RWPE1 (cell line): Measurements from ENCODE around the gene HSF5.

Source experiments
- CTCF ChIA-PET: fragments of 350-600 bp; sonication (Branson Sonifier 250); formaldehyde crosslinking; extraction: SDS; loops from one replicate; lab custom pipeline; 2021; lab: Yijun Ruan, JAX
- POLR2A ChIA-PET: fragments of 400-600 bp; formaldehyde crosslinking; extraction: SDS; loops from one replicate; lab custom pipeline; 2020; ENCODE audit warnings: antibody characterized with exemption; ENCODE audit not compliant: low non-redundant PET; lab: Yijun Ruan, JAX
- DNase-seq: peaks from one replicate; pipeline ENCODE4 v3.0.0; 2012; ENCODE audit warnings: low spot score
- H3K27ac ChIP-seq: fragments of 450-650 bp; 2 replicates; pipeline ENCODE4 v1.5.1; 2017
- TF ChIP-seq, protein P1 (sequence below): fragments of 450-650 bp; conservative IDR thresholded peaks from 2 replicates; pipeline ENCODE4 v1.5.1; 2017; ENCODE audit warnings: low read depth, mild to moderate bottlenecking

Gene HSF5

DNA sequence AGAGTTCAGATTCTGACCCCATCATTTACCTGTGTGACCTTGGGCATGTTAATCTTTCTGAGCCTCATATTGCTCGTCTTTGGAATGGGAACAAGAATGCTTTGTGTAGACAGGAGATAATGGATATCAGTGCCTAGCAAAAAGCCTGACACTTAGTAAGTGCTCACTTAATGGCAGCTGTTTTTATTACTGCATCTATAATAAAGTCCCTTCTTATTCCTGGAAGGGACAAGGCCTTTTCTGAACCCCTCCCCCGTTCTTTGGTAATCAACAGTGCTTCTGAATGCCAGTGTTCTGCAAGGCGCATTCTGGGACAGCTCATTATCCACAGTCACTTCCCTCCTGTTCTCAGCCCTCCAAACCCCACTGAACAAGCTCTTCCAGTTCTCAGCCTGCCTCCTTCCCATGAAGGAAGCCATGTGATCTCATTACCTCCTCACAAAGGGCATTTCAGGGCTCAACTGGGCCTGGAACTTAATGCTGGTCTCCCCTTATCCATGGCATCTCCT, 111.1 kb downstream of the HSF5 start:
- ChIA-PET POLR2A (no interaction called here), CTCF (no interaction called here)
- TF ChIP-seq, protein P1, sequence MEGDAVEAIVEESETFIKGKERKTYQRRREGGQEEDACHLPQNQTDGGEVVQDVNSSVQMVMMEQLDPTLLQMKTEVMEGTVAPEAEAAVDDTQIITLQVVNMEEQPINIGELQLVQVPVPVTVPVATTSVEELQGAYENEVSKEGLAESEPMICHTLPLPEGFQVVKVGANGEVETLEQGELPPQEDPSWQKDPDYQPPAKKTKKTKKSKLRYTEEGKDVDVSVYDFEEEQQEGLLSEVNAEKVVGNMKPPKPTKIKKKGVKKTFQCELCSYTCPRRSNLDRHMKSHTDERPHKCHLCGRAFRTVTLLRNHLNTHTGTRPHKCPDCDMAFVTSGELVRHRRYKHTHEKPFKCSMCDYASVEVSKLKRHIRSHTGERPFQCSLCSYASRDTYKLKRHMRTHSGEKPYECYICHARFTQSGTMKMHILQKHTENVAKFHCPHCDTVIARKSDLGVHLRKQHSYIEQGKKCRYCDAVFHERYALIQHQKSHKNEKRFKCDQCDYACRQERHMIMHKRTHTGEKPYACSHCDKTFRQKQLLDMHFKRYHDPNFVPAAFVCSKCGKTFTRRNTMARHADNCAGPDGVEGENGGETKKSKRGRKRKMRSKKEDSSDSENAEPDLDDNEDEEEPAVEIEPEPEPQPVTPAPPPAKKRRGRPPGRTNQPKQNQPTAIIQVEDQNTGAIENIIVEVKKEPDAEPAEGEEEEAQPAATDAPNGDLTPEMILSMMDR: no peak
- no peak overlapping the region for H3K27ac ChIP-seq
- no peak for DNase-seq

DNA sequence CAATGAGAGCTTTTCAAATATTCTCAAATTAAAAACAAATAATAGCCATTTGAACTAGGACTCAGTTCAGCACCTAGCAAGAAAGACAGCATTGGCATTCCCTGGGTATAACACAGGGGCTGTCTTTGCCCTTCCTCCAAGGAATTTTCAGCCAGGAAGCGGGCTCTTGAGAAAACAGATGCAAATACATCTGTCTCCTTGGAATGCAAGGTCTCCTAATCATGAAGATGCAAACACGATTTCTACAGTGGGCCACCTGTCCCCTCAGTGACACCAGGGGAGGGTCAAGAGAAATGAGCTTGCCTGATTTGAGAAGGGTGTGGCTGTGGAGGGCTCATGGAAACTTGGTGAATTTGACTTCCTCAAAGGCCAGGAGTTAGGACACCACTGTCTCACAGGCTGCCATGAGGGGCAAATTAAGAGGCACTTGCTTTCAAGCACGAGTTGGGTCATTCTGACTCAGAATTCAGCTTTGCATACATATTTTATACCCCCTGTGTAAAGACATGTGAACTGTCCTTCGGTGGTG, 111.7 kb downstream of the HSF5 start:
- no peak for DNase-seq
- ChIA-PET CTCF (interaction anchor here (0.6 kb wide), 1 partner anchor 110 kb away, joined by 3 read pairs; no protein-coding TSS in a partner anchor), POLR2A (no interaction called here)
- TF ChIP-seq, protein P1: no peak
- H3K27ac ChIP-seq: no peak overlapping the region

DNA sequence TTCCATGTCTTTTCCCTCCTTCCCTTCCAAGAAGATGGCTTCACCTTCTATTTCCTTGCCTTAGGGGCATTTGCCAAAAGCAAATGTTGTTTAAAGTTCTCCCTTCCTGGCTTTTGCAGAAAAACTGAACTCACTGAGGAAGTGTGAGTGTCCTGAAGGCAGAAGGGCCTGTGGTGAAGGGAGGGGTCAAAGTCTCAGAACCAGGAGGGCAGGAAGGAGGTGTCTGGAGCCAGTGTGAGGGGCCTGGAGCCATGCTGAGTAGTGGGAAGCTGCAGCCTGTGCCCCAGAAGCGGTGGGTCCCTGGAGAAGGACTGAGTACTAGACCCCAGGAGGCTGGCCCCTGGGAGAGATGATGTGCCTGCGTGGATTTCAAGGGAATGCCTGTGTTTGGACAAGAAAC, 112.4 kb downstream of the HSF5 start:
- no peak overlapping the region for H3K27ac ChIP-seq
- DNase-seq: no peak
- ChIA-PET CTCF (interaction anchor here (0.6 kb wide), 1 partner anchor 110 kb away, joined by 3 read pairs; no protein-coding TSS in a partner anchor), POLR2A (no interaction called here)
- TF ChIP-seq, protein P1: no peak

DNA sequence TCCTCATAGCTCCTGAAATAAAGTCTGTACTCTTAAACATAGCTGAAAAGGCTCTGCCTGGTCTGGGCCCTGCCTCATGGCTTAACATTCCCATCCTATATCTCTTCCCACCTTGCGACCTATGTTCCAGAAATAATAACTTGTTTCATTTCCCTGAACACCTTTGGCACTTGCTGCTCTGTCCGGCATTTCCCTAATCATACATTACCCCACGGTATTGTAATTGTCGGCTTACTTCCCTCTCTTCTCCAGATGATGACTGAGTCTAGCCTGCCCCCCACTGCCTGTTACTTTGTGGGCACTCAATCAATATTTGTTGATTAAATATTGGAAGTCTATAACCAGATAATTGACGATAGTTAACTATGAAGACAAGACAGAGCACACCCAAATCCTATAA, 113.0 kb downstream of the HSF5 start:
- no peak for DNase-seq
- TF ChIP-seq, protein P1: no peak
- CTCF ChIA-PET: no interaction called here
- POLR2A ChIA-PET: no interaction called here
- no peak overlapping the region for H3K27ac ChIP-seq

DNA sequence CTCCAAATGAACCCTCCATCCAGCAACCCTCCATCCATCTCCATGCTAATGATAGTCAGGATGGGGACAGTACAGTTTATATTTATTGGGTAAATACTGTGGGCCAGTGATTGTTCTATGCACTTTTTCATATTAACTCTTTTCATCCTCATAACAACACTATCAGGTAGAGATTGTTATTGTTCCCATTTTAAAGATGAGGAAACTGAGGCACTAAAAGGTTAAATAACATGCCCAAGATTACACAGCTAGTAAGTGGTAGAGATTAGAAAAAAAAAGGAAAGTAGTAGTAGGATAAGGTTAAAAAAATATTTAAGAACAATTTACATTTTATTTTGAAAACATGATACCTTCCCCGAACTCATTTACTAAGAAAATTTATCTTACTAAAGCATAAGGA, 114.3 kb downstream of the HSF5 start:
- ChIA-PET POLR2A (no interaction called here), CTCF (no interaction called here)
- DNase-seq: no peak
- no peak overlapping the region for H3K27ac ChIP-seq
- TF ChIP-seq, protein P1: no peak

- H3K27ac ChIP-seq: no peak overlapping the region
- DNase-seq: no peak
- ChIA-PET POLR2A (no interaction called here), CTCF (no interaction called here)
- TF ChIP-seq, protein P1: no peak
Measured at GRCh38 chr17:58373003-58373402, 115.2 kb downstream of the HSF5 start.
